Measurements from ENCODE around the gene PANX3. TPM values are rescaled to one million over a fixed set of nuclear protein-coding genes. Genes with fewer than 3 reads are reported as not detected.

Gene PANX3
- total and polyA plus RNA-seq, 9 of the 15 experiments (the other 6 are each of a cell fraction or from before 2014, with no cell fraction given) = 0.09 to 0.69 (median 0.39) TPM

DNA sequence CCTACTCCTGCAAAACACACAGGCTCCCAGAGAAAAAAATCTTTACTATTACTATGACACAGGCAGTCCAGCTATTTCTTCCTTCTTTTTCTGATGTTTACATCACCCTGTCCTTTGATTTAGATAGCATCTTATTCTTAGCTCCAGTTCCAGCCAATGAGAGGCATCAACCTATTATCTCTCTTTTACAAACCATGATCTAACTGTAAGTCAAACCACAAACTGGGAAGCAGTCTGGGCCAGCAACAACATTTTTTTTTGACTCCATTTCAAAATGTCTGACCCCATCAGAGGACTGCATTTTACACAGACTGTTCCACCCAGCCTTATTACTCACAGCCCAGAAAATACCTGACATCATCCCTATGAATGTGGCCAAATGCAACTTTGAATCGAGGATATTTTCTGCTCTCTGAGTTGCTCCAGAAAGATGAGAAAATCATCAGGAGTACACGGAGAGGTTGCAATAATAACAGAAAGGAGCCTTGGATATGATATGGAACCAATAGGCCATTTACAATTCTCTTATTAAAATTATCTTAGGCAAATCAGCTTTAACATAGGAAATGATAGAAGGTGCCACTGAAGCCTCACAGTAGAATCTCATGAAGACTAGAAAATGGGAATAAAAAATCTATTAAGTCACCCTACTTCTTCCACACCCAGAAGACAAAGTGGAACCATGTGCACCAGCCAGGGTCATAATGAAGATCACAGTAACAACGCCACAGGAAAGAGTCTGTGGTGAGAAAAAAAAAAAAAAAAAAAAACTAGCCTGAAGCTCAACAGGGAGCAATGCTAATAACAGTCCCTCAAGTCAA lies 32.6 kb downstream of the PANX3 start (continued):
- TF ChIP-seq, protein P1, sequence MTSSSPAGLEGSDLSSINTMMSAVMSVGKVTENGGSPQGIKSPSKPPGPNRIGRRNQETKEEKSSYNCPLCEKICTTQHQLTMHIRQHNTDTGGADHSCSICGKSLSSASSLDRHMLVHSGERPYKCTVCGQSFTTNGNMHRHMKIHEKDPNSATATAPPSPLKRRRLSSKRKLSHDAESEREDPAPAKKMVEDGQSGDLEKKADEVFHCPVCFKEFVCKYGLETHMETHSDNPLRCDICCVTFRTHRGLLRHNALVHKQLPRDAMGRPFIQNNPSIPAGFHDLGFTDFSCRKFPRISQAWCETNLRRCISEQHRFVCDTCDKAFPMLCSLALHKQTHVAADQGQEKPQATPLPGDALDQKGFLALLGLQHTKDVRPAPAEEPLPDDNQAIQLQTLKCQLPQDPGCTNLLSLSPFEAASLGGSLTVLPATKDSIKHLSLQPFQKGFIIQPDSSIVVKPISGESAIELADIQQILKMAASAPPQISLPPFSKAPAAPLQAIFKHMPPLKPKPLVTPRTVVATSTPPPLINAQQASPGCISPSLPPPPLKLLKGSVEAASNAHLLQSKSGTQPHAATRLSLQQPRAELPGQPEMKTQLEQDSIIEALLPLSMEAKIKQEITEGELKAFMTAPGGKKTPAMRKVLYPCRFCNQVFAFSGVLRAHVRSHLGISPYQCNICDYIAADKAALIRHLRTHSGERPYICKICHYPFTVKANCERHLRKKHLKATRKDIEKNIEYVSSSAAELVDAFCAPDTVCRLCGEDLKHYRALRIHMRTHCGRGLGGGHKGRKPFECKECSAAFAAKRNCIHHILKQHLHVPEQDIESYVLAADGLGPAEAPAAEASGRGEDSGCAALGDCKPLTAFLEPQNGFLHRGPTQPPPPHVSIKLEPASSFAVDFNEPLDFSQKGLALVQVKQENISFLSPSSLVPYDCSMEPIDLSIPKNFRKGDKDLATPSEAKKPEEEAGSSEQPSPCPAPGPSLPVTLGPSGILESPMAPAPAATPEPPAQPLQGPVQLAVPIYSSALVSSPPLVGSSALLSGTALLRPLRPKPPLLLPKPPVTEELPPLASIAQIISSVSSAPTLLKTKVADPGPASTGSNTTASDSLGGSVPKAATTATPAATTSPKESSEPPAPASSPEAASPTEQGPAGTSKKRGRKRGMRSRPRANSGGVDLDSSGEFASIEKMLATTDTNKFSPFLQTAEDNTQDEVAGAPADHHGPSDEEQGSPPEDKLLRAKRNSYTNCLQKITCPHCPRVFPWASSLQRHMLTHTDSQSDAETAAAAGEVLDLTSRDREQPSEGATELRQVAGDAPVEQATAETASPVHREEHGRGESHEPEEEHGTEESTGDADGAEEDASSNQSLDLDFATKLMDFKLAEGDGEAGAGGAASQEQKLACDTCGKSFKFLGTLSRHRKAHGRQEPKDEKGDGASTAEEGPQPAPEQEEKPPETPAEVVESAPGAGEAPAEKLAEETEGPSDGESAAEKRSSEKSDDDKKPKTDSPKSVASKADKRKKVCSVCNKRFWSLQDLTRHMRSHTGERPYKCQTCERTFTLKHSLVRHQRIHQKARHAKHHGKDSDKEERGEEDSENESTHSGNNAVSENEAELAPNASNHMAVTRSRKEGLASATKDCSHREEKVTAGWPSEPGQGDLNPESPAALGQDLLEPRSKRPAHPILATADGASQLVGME (CRISPR knock-in tag; IDR thresholded peaks at IDR 0.05) = no peak
- TF ChIP-seq MBD2 (IDR thresholded peaks at IDR 0.05; ENCODE audit: borderline replicate concordance, low read depth) = no peak
- TF ChIP-seq, protein P2, sequence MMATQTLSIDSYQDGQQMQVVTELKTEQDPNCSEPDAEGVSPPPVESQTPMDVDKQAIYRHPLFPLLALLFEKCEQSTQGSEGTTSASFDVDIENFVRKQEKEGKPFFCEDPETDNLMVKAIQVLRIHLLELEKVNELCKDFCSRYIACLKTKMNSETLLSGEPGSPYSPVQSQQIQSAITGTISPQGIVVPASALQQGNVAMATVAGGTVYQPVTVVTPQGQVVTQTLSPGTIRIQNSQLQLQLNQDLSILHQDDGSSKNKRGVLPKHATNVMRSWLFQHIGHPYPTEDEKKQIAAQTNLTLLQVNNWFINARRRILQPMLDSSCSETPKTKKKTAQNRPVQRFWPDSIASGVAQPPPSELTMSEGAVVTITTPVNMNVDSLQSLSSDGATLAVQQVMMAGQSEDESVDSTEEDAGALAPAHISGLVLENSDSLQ (IDR thresholded peaks at IDR 0.05) = peak; percentile 28; the same call in 1 of the 2 replicates
- TF ChIP-seq POLR3G (IDR thresholded peaks at IDR 0.05; ENCODE audit: extremely low read depth, insufficient read length, insufficient replicate concordance) = no peak
- no peak for TF ChIP-seq PHB (CRISPR knock-in tag; IDR thresholded peaks at IDR 0.05)
- TF ChIP-seq ZNF24 (IDR thresholded peaks at IDR 0.05) = no peak
- TF ChIP-seq SP2 (IDR thresholded peaks at IDR 0.05; ENCODE audit: extremely low read depth, low read depth, low read length, poor library complexity, severe bottlenecking) = no peak
- TF ChIP-seq MCM2 (IDR thresholded peaks at IDR 0.05; ENCODE audit: low read depth) = no peak
- peak; percentile 90; the same call in 1 of the 2 replicates for TF ChIP-seq ESRRA (IDR thresholded peaks at IDR 0.05; ENCODE audit: borderline replicate concordance, low read depth)
- peak; percentile 32 for TF ChIP-seq HDAC3 (IDR thresholded peaks at IDR 0.05; ENCODE audit: borderline replicate concordance, partially characterized antibody)
- TF ChIP-seq TEAD2 (tag; IDR thresholded peaks at IDR 0.05) = no peak
- TF ChIP-seq TOE1 (IDR thresholded peaks at IDR 0.05; ENCODE audit: borderline replicate concordance) = no peak
- no peak for TF ChIP-seq TOE1 (CRISPR knock-in tag; IDR thresholded peaks at IDR 0.05; ENCODE audit: borderline replicate concordance, low read depth)
- no peak for TF ChIP-seq ZBTB8A (IDR thresholded peaks at IDR 0.05; ENCODE audit: partially characterized antibody)
- peak; percentile 60 for TF ChIP-seq GATA2 (CRISPR knock-in tag; IDR thresholded peaks at IDR 0.05)
- TF ChIP-seq U2AF1 (optimal IDR thresholded peaks at IDR 0.05; ENCODE audit: low read depth, low read length) = no peak
- peak; percentile 13 for TF ChIP-seq RBM25 (IDR thresholded peaks at IDR 0.05; ENCODE audit: low read depth, low read length, severe bottlenecking)
- no peak for TF ChIP-seq ZNF740 (CRISPR knock-in tag; IDR thresholded peaks at IDR 0.05)
- TF ChIP-seq ZNF740 (tag; IDR thresholded peaks at IDR 0.05) = no peak
- TF ChIP-seq ZNF551 (CRISPR knock-in tag; IDR thresholded peaks at IDR 0.05) = no peak
- peak; percentile 38 for TF ChIP-seq EP400 (IDR thresholded peaks at IDR 0.05)

Measured in K562 (cell line).